ENCODE results near the gene ARHGAP26.

The ARHGAP26 gene

GRCh38 chr5:142908659-142909058 lies 138.5 kb downstream of the ARHGAP26 start:
- TF ChIP-seq CTCF (IDR thresholded peaks at IDR 0.05; ENCODE audit: low read depth, low read length, missing control alignments) = no peak
- no peak for DNase-seq (ENCODE audit: low read depth)

DNA sequence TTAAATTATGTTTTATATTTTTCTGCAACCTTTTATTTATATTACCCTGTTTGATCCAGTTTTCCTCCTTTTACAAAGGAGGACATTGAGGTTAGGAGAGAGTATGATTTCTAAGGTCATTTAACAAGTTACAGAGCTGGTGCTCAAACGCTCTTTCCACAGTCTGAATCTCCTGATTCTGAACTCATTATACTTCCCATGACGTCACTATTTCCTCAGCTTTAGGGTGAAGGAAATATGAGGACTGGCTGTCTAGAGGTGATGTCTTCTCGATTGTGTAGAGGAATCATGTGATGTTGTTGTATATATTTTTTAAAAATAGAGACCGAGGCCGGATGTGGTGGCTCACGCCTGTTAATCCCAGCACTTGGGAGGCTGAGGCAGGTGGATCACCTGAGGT lies 140.0 kb downstream of the ARHGAP26 start:
- TF ChIP-seq CTCF (IDR thresholded peaks at IDR 0.05; ENCODE audit: low read depth, low read length, missing control alignments) = no peak
- H3K4me3 ChIP-seq (ENCODE audit: low read depth, low read length) = no peak overlapping the region
- DNase-seq (ENCODE audit: low read depth) = no peak

More at GRCh38 chr5:142908659-142909058, 138.5 kb downstream of the ARHGAP26 start:
- H3K4me3 ChIP-seq (ENCODE audit: low read depth, low read length) = no peak overlapping the region

GRCh38 chr5:142911170-142911569 lies 141.0 kb downstream of the ARHGAP26 start:
- DNase-seq (ENCODE audit: low read depth) = no peak
- TF ChIP-seq CTCF (IDR thresholded peaks at IDR 0.05; ENCODE audit: low read depth, low read length, missing control alignments) = no peak
- H3K4me3 ChIP-seq (ENCODE audit: low read depth, low read length) = no peak overlapping the region

- H3K4me3 ChIP-seq (ENCODE audit: low read depth, low read length) = no peak overlapping the region
- no peak for DNase-seq (ENCODE audit: low read depth)
- TF ChIP-seq CTCF (IDR thresholded peaks at IDR 0.05; ENCODE audit: low read depth, low read length, missing control alignments) = no peak
Observed at GRCh38 chr5:142911775-142912174, 141.6 kb downstream of the ARHGAP26 start.

DNA sequence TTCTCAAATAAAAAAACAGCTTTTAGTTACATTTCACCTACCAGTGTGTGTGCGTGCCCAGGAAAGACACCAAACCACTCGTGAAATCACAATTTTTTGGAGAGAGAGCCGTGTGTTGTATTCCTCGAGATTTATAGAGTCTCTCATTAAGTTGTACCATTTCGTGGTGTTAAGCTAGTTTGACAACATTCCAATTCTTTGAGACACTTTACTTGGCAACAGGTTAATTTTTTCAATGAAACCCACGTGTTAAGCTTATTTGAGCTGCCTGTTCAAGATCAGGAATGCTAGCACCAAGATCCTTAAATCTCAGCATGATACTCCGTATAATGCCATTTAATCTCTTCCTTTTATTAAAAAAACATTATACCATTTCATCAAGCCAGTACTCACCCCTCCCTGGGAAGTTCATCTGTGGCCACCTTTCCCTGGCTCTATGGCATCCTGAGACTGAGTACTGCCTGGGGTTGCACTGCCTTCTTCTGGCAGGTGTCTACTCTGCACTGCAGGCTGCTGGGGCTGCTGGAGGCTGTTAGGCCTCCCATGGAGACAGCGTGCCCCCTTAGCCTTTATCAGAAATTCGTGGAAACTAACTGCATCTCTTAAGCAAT lies 143.7 kb downstream of the ARHGAP26 start:
- no peak overlapping the region for H3K4me3 ChIP-seq (ENCODE audit: low read depth, low read length)
- no peak for DNase-seq (ENCODE audit: low read depth)
- TF ChIP-seq CTCF (IDR thresholded peaks at IDR 0.05; ENCODE audit: low read depth, low read length, missing control alignments) = no peak

GRCh38 chr5:142915038-142915437 lies 144.9 kb downstream of the ARHGAP26 start:
- DNase-seq (ENCODE audit: low read depth) = no peak
- no peak overlapping the region for H3K4me3 ChIP-seq (ENCODE audit: low read depth, low read length)
- no peak for TF ChIP-seq CTCF (IDR thresholded peaks at IDR 0.05; ENCODE audit: low read depth, low read length, missing control alignments)

- DNase-seq (ENCODE audit: low read depth) = no peak
- peak; percentile 51 for TF ChIP-seq CTCF (IDR thresholded peaks at IDR 0.05; ENCODE audit: low read depth, low read length, missing control alignments)
- no peak overlapping the region for H3K4me3 ChIP-seq (ENCODE audit: low read depth, low read length)
Observed at GRCh38 chr5:142915813-142916424, 145.7 kb downstream of the ARHGAP26 start.
